BE2C (cell line): ENCODE measurements around the gene YRDC. TPM values are rescaled to one million over a fixed set of nuclear protein-coding genes. Genes with fewer than 3 reads are reported as not detected.

Experiments used
- DNase-seq: peaks from one replicate; pipeline ENCODE4 v3.0.0-alpha.2; 2020
- H3K27me3 ChIP-seq: fragments of 250-450 bp; sonication (Bioruptor Pico); 2 replicates; pipeline ENCODE4 v1.5.1; 2020; ENCODE audit warnings: mild to moderate bottlenecking
- H3K36me3 ChIP-seq: fragments of 250-450 bp; sonication (Bioruptor Pico); 2 replicates; pipeline ENCODE4 v1.5.1; 2020; ENCODE audit warnings: mild to moderate bottlenecking
- H3K4me1 ChIP-seq: fragments of 250-450 bp; sonication (Bioruptor Pico); 2 replicates; pipeline ENCODE4 v1.5.1; 2020
- H3K4me3 ChIP-seq: 2 replicates; pipeline ENCODE4 v1.5.1; 2011; ENCODE audit warnings: low read depth, low read length
- H3K9me3 ChIP-seq: fragments of 250-450 bp; sonication (Bioruptor Pico); 2 replicates; pipeline ENCODE4 v1.5.1; 2020
- CTCF ChIP-seq: IDR thresholded peaks from 2 replicates; pipeline ENCODE4 v1.5.1; 2012; ENCODE audit warnings: mild to moderate bottlenecking, low read depth, low read length
- polyA plus RNA-seq: library from polyadenylated mRNA; unstranded; fragments of >200 nt; gene quantifications from one replicate; pipeline ENCODE4 v1.2.1, GENCODE V29; 2012; ENCODE audit warnings: low read depth, missing spikeins; ENCODE audit not compliant: insufficient read length, insufficient read depth

The YRDC gene, protein sequence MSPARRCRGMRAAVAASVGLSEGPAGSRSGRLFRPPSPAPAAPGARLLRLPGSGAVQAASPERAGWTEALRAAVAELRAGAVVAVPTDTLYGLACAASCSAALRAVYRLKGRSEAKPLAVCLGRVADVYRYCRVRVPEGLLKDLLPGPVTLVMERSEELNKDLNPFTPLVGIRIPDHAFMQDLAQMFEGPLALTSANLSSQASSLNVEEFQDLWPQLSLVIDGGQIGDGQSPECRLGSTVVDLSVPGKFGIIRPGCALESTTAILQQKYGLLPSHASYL
- 75.1 TPM for polyA plus RNA-seq

DNA sequence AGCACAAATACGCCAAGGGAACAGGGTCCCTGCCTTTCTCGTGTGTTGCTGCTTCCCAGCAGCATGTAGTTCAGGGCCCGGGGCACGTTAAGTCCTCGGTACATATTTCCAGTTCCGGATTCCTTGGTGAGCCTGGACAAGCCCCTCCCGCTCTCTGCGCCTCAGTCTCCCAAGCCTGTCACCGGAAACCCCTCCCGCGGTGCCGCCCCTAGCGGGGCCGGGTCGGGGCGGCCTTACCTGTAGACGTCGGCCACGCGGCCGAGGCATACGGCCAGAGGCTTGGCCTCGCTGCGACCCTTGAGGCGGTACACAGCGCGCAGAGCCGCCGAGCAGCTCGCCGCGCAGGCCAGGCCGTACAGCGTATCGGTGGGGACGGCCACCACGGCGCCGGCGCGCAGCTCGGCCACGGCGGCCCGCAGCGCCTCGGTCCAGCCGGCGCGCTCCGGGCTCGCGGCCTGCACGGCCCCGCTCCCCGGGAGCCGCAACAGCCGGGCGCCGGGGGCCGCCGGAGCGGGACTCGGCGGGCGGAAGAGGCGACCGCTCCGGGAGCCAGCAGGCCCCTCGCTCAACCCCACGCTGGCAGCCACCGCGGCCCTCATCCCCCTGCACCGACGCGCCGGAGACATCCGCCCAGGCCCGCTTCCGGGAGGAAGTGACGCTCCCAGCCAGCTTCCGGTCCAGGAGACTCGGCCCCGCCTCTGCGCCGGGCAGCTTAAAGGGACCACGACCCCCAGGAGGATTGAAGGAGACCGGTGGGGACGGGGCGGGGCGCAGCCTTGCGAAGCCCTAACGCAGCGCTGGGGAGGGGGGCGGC is at the start of gene YRDC, which contains the start of gene C1orf122:
YRDC (minus strand) TSS at position 654 of the 814 bp plus-strand sequence; CDS start at position 626, 28 bp downstream.
C1orf122 (plus strand) TSS at position 236 of the 814 bp plus-strand sequence. CDS start 615 bp downstream, outside the sequence.
- peaks cover 37% of the 10 kb centered on the region for H3K36me3 ChIP-seq

DNA sequence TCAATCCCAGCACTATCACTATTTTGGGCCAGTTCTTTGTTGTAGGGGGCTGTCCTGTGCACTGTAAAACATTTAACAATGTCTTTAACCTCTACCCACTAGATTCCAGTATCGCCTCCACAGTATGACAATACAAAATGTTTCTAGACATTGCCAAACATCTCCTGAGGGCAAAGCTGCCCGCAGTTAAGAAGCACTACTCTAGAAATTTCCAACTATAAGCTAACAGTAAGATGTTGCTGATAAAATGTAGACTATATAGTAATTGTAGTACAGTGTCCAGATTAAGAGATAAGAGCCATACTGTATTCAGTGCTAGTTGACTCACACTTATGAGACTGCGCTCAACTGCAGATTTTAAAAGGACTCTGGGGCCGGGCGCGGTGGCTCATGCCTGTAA is 46.4 kb upstream of the YRDC start:
- no peak overlapping the region for H3K4me3 ChIP-seq
- peaks cover 2% of the 10 kb centered on the region; the same call in 1 of the 2 replicates for H3K36me3 ChIP-seq
- no peaks in the 10 kb centered on the region for H3K27me3 ChIP-seq
- no peaks in the 10 kb centered on the region for H3K9me3 ChIP-seq
- H3K4me1 ChIP-seq: no peaks in the 10 kb centered on the region
- TF ChIP-seq CTCF: no peak
- DNase-seq: no peak

More for the DNA sequence above, at the start of gene YRDC, which contains the start of gene C1orf122:
- Histone ChIP-seq H3K9me3 (no peaks in the 10 kb centered on the region), H3K4me3 (peak within 1 kb of the TSS; percentile 84), H3K4me1 (no peaks in the 10 kb centered on the region), H3K27me3 (no peaks in the 10 kb centered on the region)
- peak; percentile 91 for DNase-seq
- no peak for TF ChIP-seq CTCF

DNA sequence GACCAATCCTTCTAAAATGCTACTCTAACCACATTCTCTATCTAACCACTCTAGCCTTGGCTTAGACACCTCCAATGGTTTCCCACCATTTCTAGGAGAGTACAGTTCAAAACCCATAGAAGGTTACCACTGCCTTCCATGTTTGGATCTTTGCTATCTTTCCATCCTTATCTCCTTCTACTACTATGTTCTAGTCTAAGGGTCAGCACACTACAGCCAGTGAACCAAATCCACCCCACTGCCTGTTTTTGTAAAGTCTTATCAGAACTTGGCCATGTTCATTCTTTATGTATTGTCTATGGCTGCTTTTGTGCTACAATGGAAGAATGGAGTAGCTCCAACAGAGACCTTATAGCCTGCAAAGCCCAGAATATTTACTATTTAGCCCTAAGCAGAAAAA is 45.1 kb upstream of the YRDC start:
- Histone ChIP-seq H3K36me3 (peaks cover 2% of the 10 kb centered on the region; the same call in 1 of the 2 replicates), H3K4me3 (no peak overlapping the region), H3K27me3 (no peaks in the 10 kb centered on the region), H3K4me1 (no peaks in the 10 kb centered on the region), H3K9me3 (no peaks in the 10 kb centered on the region)
- DNase-seq: no peak
- no peak for TF ChIP-seq CTCF

GRCh38 chr1:37851782-37852210 is 43.8 kb upstream of the YRDC start:
- H3K4me3 ChIP-seq: no peak overlapping the region
- no peaks in the 10 kb centered on the region for H3K36me3 ChIP-seq
- no peak for TF ChIP-seq CTCF
- H3K9me3 ChIP-seq: no peaks in the 10 kb centered on the region
- no peaks in the 10 kb centered on the region for H3K4me1 ChIP-seq
- DNase-seq: no peak
- H3K27me3 ChIP-seq: no peaks in the 10 kb centered on the region

DNA sequence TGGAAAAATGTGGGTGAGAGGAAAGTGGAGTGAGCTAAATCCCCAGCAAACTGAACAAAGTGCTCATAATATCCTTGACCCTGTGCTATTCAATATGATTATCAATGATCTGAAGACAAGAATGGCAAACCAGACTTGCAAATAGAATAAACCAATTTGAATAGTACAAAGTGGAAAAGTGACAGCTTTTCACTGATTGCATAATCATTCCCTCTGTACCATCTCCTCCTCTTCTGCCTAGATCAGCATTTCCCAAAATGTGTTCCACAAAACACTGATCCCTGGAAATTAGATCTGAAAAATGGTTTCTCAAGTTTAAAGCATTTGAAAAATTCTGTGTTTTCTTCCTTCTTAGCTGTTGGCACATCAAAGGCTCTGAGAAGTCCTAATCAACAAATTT is 43.3 kb upstream of the YRDC start:
- no peak for TF ChIP-seq CTCF
- Histone ChIP-seq H3K4me1 (no peaks in the 10 kb centered on the region), H3K9me3 (no peaks in the 10 kb centered on the region), H3K36me3 (no peaks in the 10 kb centered on the region), H3K4me3 (no peak overlapping the region), H3K27me3 (no peaks in the 10 kb centered on the region)
- no peak for DNase-seq
